Neural crest cell (in vitro differentiated cells): ENCODE data around the gene FOXD3. TPM values are rescaled to one million over a fixed set of nuclear protein-coding genes. Genes with fewer than 3 reads are reported as not detected.

Experiments
- DNase-seq: peaks from one replicate; pipeline ENCODE4 v3.0.0; 2021; ENCODE audit warnings: low read depth, mixed read lengths, low spot score
- H3K27ac Mint-ChIP-seq: one replicate; pipeline ENCODE4 v1.8.0; 2021; ENCODE audit warnings: mild to moderate bottlenecking, mixed read lengths; ENCODE audit not compliant: unreplicated experiment
- H3K27me3 Mint-ChIP-seq: 2 replicates; pipeline ENCODE4 v1.8.0; 2021; ENCODE audit warnings: low read depth, mild to moderate bottlenecking, mixed read lengths
- H3K36me3 Mint-ChIP-seq: 2 replicates; pipeline ENCODE4 v1.8.0; 2021; ENCODE audit warnings: low read depth, mild to moderate bottlenecking, mixed read lengths
- H3K4me1 Mint-ChIP-seq: 2 replicates; pipeline ENCODE4 v1.8.0; 2021; ENCODE audit warnings: mixed read lengths
- H3K4me3 Mint-ChIP-seq: one replicate; pipeline ENCODE4 v1.8.0; 2021; ENCODE audit warnings: mild to moderate bottlenecking, mixed read lengths
- H3K9me3 Mint-ChIP-seq: 2 replicates; pipeline ENCODE4 v1.8.0; 2021; ENCODE audit warnings: mixed read lengths
- microRNA-seq: library from miRNA; unstranded; fragments of <30 nt; microRNA quantifications from one replicate; pipeline ENCODE4, GENCODE V29; 2020
- total RNA-seq: library from RNA; stranded (reverse); gene quantifications from 2 replicates; pipeline ENCODE4 v1.2.1, GENCODE V29; 2021
- TF ChIP-seq, protein P1 (sequence below): fragments of 200-600 bp; sonication (generic); conservative IDR thresholded peaks from 2 replicates; pipeline ENCODE4 v1.5.0; 2021; ENCODE audit warnings: antibody characterized with exemption, mild to moderate bottlenecking

The FOXD3 gene
- total RNA-seq, 1 donor from 2014 or later: 42.5 TPM

DNA sequence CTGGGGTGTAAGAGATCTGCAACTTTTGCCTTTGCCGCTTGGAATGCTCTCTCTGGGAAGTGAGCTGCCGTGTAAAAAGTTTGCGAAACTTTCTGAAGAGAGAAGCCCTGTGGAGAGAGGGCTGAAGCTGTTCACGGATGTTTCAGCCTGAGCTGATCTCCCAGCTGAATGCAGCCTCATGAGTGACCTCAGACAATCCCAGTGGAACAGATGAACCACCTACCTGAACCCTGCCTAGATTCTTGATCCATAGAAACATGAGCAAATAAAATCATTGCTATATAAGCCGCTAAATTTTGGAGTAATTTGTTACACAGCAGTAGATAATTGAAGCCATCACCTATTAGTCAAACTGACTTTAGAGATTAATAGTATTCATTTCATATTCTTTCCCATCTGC, 40.6 kb downstream of the FOXD3 start:
- Mint-ChIP-seq H3K27me3 (no peaks in the 10 kb centered on the region), H3K9me3 (peaks cover 2% of the 10 kb centered on the region), H3K36me3 (no peaks in the 10 kb centered on the region), H3K27ac (no peak overlapping the region), H3K4me1 (peaks cover 10% of the 10 kb centered on the region), H3K4me3 (peak overlapping the region; percentile 45)
- TF ChIP-seq, protein P1, sequence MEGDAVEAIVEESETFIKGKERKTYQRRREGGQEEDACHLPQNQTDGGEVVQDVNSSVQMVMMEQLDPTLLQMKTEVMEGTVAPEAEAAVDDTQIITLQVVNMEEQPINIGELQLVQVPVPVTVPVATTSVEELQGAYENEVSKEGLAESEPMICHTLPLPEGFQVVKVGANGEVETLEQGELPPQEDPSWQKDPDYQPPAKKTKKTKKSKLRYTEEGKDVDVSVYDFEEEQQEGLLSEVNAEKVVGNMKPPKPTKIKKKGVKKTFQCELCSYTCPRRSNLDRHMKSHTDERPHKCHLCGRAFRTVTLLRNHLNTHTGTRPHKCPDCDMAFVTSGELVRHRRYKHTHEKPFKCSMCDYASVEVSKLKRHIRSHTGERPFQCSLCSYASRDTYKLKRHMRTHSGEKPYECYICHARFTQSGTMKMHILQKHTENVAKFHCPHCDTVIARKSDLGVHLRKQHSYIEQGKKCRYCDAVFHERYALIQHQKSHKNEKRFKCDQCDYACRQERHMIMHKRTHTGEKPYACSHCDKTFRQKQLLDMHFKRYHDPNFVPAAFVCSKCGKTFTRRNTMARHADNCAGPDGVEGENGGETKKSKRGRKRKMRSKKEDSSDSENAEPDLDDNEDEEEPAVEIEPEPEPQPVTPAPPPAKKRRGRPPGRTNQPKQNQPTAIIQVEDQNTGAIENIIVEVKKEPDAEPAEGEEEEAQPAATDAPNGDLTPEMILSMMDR: no peak
- no peak for DNase-seq

DNA sequence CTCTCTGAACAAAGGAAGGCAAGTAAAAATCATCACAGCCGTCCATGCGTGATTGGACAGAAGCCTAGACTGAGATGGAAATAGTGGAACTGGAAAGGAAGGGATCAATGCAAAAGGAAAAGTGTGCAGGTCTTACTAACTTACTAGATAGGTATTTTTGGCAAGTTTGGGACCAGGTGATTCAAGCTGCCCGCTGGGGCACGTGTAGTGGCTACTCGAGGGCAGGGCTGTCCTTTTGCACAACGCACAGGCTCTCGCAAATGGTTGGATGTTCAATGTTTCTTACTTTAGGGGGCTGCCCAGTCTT, 44.5 kb downstream of the FOXD3 start:
- peaks cover 19% of the 10 kb centered on the region for H3K4me1 Mint-ChIP-seq
- no peaks in the 10 kb centered on the region for H3K27me3 Mint-ChIP-seq
- DNase-seq: no peak
- TF ChIP-seq, protein P1: no peak
- H3K27ac Mint-ChIP-seq: peak overlapping the region; percentile 9
- H3K4me3 Mint-ChIP-seq: peak overlapping the region; percentile 81
- H3K36me3 Mint-ChIP-seq: peaks cover 3% of the 10 kb centered on the region
- H3K9me3 Mint-ChIP-seq: peaks cover 2% of the 10 kb centered on the region

DNA sequence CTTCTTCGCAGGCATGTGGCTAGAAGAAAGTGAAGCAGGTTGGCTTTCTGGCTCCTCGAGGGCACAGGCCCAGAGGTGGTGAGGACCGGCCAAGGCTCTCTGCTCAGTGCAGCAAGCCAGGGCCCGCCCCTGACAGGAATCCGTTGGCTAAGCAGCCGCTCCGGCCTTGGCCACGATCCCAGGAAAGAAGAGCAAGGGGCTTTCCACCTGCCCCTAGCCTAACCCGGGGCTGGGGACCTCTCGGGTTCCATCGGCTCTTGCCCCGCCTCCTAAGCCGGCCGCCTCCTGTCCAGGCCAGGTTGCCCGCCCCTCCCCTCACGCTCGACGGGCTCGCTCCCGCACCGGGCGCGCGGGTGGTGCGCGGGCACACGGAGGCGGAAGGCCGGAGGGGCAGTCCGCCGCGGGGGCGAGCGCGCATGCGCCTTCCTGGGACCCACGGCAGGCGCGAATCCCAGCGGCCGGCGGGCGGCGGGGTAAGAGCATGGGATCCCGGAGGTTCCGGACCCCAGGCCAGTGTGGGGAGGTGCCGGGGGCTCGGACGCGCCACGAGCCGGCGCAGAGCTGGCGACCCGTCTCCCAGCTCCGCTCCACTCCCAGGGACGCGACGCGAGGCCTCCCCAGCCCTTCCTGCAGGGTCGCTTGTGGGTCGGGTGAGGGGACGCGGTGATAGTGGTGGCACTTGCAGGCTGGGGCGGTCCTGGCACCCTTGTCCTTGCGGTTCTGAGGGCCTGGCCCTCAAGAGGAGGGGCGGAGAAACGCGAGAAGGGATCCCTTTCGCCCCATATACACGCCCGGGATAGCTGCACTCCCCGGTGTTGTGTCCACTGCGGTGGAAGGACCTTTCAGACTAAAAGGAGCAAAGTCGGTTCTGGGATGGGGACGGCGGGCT, 45.1 kb downstream of the FOXD3 start, which contains the start of gene ALG6:
ALG6 (plus strand) TSS at position 413 of the 889 bp plus-strand sequence. CDS start 3,351 bp downstream, outside the sequence.
- TF ChIP-seq, protein P1: peak; percentile 25
- H3K4me3 Mint-ChIP-seq: peak within 1 kb of the TSS; percentile 98
- H3K4me1 Mint-ChIP-seq: peaks cover 19% of the 10 kb centered on the region
- DNase-seq: peak; percentile 96
- peaks cover 2% of the 10 kb centered on the region for H3K9me3 Mint-ChIP-seq
- H3K27ac Mint-ChIP-seq: peak within 1 kb of the TSS; percentile 95
- peaks cover 3% of the 10 kb centered on the region for H3K36me3 Mint-ChIP-seq
- H3K27me3 Mint-ChIP-seq: no peaks in the 10 kb centered on the region

DNA sequence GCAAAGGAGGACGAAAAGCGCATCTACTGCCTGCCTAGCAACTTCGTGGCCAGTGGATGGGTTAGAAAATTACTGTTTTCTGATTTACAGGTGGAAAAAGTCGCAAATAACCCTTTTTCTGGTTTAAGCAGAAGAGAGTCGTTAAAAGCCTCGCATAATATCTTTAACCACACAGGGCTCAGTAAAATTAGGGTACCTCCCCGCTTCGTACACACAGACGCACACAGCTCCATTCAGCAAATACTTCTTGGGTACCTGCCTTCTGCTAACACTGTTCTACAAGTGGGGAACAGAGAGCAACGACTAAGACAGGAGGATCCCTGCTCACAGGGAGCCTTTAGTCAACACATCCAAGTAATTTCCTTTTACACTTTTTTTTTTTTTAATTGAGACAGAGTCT, 45.8 kb downstream of the FOXD3 start:
- H3K4me1 Mint-ChIP-seq: peaks cover 19% of the 10 kb centered on the region
- TF ChIP-seq, protein P1: no peak
- DNase-seq: no peak
- no peaks in the 10 kb centered on the region for H3K9me3 Mint-ChIP-seq
- peak overlapping the region; percentile 95 for H3K27ac Mint-ChIP-seq
- H3K27me3 Mint-ChIP-seq: no peaks in the 10 kb centered on the region
- H3K36me3 Mint-ChIP-seq: peaks cover 3% of the 10 kb centered on the region
- H3K4me3 Mint-ChIP-seq: peak overlapping the region; percentile 98

Small RNA genes within 50 kb of the gene (microRNA-seq; reads per million reads assigned to microRNA genes)
- not detected for gene MIR6068

Other genes with a start within 250 kb of the FOXD3 start
- gene ALG6, start 45.1 kb downstream of the FOXD3 start, total RNA-seq: 26.0 and 26.9 TPM in 2 replicates
- 55.8 and 57.6 TPM in 2 replicates for gene ITGB3BP, start 200.7 kb downstream of the FOXD3 start, total RNA-seq
- 10.6 and 11.0 TPM in 2 replicates for gene EFCAB7, start 201.0 kb downstream of the FOXD3 start, total RNA-seq